H7 (cell line): ENCODE measurements around the gene QRICH2. TPM values are rescaled to one million over a fixed set of nuclear protein-coding genes. Genes with fewer than 3 reads are reported as not detected.

Source experiments
- DNase-seq: peaks from one replicate; pipeline ENCODE4 v3.0.0; 2012
- H3K27me3 ChIP-seq: 2 replicates; pipeline ENCODE4 v1.6.0; 2011; ENCODE audit warnings: mild to moderate bottlenecking, low read length; ENCODE audit not compliant: control insufficient read depth, insufficient read depth
- H3K36me3 ChIP-seq: replicated peaks from 2 replicates; pipeline ENCODE4 v1.5.1; 2011; ENCODE audit warnings: low read length; ENCODE audit not compliant: control insufficient read depth, insufficient read depth
- H3K4me3 ChIP-seq: 2 replicates; pipeline ENCODE4 v1.5.1; 2011; ENCODE audit warnings: low read depth, mild to moderate bottlenecking, control low read depth, low read length, moderate library complexity; ENCODE audit not compliant: insufficient read depth
- total RNA-seq: library from RNA; depleted of rRNA; stranded (reverse); fragments of >200 nt; shearing (Covaris generic); gene quantifications from 2 replicates; pipeline ENCODE4 v1.2.3, GENCODE V29; 2014

The QRICH2 gene
- total RNA-seq, 1 experiment from 2014 or later: 1.1 TPM

GRCh38 chr17:76341301-76341700 is 33.2 kb upstream of the QRICH2 start:
- no peaks in the 10 kb centered on the region for H3K27me3 ChIP-seq
- H3K36me3 ChIP-seq: peaks cover 1% of the 10 kb centered on the region; the same call in 1 of the 2 replicates
- no peak for DNase-seq
- no peak overlapping the region for H3K4me3 ChIP-seq

- Histone ChIP-seq H3K27me3 (no peaks in the 10 kb centered on the region), H3K36me3 (no peaks in the 10 kb centered on the region; the same call in none of the 2 replicates), H3K4me3 (no peak overlapping the region)
- DNase-seq: no peak
These were observed 29.3 kb upstream of the QRICH2 start for GRCh38 chr17:76337413-76337777.

GRCh38 chr17:76336756-76337412 is 28.8 kb upstream of the QRICH2 start:
- no peak overlapping the region for H3K4me3 ChIP-seq
- no peak for DNase-seq

GRCh38 chr17:76335716-76336381 is 27.8 kb upstream of the QRICH2 start:
- Histone ChIP-seq H3K36me3 (peaks cover 2% of the 10 kb centered on the region), H3K4me3 (no peak overlapping the region), H3K27me3 (no peaks in the 10 kb centered on the region)
- no peak for DNase-seq

More at GRCh38 chr17:76336756-76337412, 28.8 kb upstream of the QRICH2 start:
- Histone ChIP-seq H3K27me3 (no peaks in the 10 kb centered on the region), H3K36me3 (peaks cover 2% of the 10 kb centered on the region)

- DNase-seq: no peak
- no peaks in the 10 kb centered on the region for H3K27me3 ChIP-seq
- H3K4me3 ChIP-seq: no peak overlapping the region
- H3K36me3 ChIP-seq: peaks cover 4% of the 10 kb centered on the region
These were observed 25.8 kb upstream of the QRICH2 start for GRCh38 chr17:76333673-76334505.

- peaks cover 4% of the 10 kb centered on the region for H3K36me3 ChIP-seq
- H3K27me3 ChIP-seq: no peaks in the 10 kb centered on the region
- H3K4me3 ChIP-seq: no peak overlapping the region
- no peak for DNase-seq
These were observed 23.0 kb upstream of the QRICH2 start for GRCh38 chr17:76331083-76331482.

GRCh38 chr17:76329664-76330063 is 21.6 kb upstream of the QRICH2 start:
- no peak for DNase-seq
- no peak overlapping the region for H3K4me3 ChIP-seq
- H3K36me3 ChIP-seq: peaks cover 4% of the 10 kb centered on the region
- H3K27me3 ChIP-seq: no peaks in the 10 kb centered on the region

- no peaks in the 10 kb centered on the region for H3K27me3 ChIP-seq
- no peak for DNase-seq
These were observed 19.6 kb upstream of the QRICH2 start for GRCh38 chr17:76327696-76328095.

GRCh38 chr17:76326306-76326705 is 18.2 kb upstream of the QRICH2 start:
- DNase-seq: no peak
- H3K36me3 ChIP-seq: peaks cover 2% of the 10 kb centered on the region
- H3K27me3 ChIP-seq: no peaks in the 10 kb centered on the region
- no peak overlapping the region for H3K4me3 ChIP-seq

More at GRCh38 chr17:76327696-76328095, 19.6 kb upstream of the QRICH2 start:
- peaks cover 4% of the 10 kb centered on the region for H3K36me3 ChIP-seq
- no peak overlapping the region for H3K4me3 ChIP-seq

GRCh38 chr17:76318586-76318985 is 10.5 kb upstream of the QRICH2 start:
- no peak overlapping the region for H3K4me3 ChIP-seq
- no peaks in the 10 kb centered on the region for H3K27me3 ChIP-seq
- peaks cover 4% of the 10 kb centered on the region for H3K36me3 ChIP-seq
- no peak for DNase-seq

- H3K36me3 ChIP-seq: peaks cover 6% of the 10 kb centered on the region
- no peak overlapping the region for H3K4me3 ChIP-seq
- no peak for DNase-seq
- no peaks in the 10 kb centered on the region for H3K27me3 ChIP-seq
These were observed 9.5 kb upstream of the QRICH2 start for GRCh38 chr17:76317535-76317934.

- H3K27me3 ChIP-seq: no peaks in the 10 kb centered on the region
- DNase-seq: no peak
- peaks cover 9% of the 10 kb centered on the region for H3K36me3 ChIP-seq
- no peak overlapping the region for H3K4me3 ChIP-seq
These were observed 6.5 kb upstream of the QRICH2 start for GRCh38 chr17:76314392-76315227.

GRCh38 chr17:76312735-76313134 is 4.7 kb upstream of the QRICH2 start:
- H3K27me3 ChIP-seq: no peaks in the 10 kb centered on the region
- H3K4me3 ChIP-seq: no peak overlapping the region
- DNase-seq: no peak
- peaks cover 9% of the 10 kb centered on the region for H3K36me3 ChIP-seq

GRCh38 chr17:76309461-76309860 is 1.4 kb upstream of the QRICH2 start:
- no peak overlapping the region for H3K4me3 ChIP-seq
- no peak for DNase-seq
- peaks cover 6% of the 10 kb centered on the region for H3K36me3 ChIP-seq
- no peaks in the 10 kb centered on the region for H3K27me3 ChIP-seq
